TTC549 (cell line): ENCODE results near the gene ELMO3.

Source experiments
- FAIRE-seq: peaks from 2 replicates; lab custom pipeline; 2012; peaks lifted over from hg19 to GRCh38; lab: Jason Lieb, UNC

The ELMO3 gene

GRCh38 chr16:67182288-67182687 lies 16.6 kb upstream of the ELMO3 start:
- FAIRE-seq = no peak

DNA sequence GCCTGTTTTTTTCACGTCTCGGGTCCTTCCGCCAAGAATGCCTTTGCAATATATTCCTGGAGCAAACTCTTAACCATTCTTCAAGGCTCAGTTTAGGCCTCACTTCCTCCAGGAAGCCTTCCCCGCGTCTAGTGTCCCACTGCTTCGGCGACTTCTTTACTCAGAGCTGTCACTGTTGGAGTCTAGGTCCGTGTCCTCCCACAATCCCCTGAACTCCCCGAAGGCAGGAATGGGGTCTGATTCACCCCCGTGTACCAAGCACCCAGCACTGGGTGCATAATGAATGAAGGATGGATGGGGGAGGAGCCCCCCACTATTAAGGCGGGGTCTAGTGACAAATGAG lies 15.7 kb upstream of the ELMO3 start:
- FAIRE-seq = no peak

DNA sequence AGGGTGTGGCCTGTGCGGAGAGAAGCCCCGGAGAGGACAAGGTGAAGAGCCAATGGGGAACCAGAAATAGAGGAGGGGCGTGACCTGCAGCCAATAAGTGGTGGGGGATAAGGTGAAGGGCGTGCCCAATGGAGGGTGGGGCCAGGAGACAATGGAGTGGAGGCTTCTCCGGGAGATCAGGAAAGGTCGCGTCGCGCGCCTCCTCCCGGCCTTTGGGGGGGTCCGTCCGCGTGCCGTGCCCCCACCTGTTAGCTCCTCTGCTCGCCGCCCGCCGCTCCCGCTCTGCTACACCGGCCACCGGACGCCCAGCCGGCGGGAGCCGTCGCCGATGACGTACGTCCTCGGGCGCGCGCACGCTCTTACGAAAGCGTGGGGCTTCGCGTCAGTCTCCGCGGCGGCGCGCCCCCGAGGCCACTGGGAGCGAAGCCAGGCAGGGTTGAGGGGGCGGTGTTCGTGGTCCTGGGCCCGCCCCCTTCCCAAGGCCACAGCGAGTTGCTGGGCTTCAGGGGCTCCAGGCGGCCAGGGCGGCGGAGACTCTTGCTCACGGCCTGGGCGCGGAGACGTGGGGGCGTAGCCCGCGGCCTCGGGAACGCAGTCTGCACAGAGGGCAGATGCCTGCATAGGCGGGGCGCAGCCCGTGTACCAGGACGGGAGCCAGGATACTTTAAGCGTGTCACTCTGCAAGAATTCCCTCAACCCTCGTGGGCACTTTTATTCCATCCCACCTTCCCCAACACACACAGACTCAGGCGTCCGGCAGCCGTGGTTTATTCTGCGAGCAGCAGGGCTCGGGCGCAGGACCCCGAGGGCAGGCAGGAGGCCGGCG lies 15.1 kb upstream of the ELMO3 start, which contains the start of gene MATCAP1:
MATCAP1 (minus strand) TSS at position 337 of the 826 bp plus-strand sequence. CDS start 3,353 bp downstream, outside the sequence.
- peak; percentile 83 for FAIRE-seq

- FAIRE-seq = no peak
These were observed 14.4 kb upstream of the ELMO3 start for GRCh38 chr16:67184453-67184994.

DNA sequence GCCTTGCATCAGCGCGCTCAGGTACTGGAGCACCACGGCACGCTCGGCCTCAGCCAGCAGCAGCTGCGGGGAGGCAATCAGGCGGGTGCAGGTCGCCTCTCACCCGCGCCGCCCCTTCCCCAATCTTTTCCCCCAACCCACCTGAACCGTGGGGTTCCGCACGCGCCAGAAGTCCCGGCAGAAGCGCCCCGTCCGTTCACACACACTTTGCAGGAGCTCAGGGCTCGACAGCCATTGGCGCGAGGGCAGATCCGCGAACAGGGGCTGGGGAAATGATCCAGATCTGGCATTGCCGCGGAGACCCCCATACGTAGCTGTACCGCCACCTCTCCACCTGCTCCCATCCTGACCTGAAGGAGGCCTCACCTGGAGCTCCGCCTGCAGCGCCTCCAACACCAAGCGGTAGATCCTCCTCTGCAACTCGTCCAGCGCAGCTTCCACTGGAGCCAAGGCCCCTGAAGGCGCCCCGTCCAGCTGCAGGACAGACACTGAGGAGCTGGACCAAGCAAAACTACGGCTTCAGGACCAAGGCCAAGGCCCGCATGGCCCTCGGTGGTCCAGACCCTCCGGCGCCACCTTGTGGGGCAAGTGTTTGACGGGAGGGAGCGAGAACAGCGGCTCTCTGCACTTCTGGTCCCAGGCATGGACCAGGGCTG lies 13.8 kb upstream of the ELMO3 start:
- FAIRE-seq = peak; percentile 61

GRCh38 chr16:67185651-67186134 lies 13.2 kb upstream of the ELMO3 start:
- no peak for FAIRE-seq

DNA sequence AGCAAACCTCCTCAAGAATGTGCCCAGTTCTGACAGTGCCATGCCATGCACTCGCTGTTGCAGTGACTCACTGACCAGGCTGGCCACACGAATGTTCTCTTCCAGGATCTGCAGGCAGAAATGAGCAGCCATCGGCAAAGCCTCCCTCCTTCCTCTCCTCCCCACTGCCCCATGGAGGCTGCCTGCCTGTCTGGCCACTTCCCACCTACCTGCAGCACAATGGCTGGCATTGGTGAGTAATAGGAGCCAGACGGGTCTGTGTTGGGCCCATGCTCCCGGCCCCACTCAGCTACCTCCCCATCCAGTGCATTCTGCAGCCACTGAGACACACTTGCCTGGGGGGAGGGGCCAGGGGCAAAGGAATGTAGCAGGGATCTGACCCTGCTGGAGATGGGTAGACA lies 12.4 kb upstream of the ELMO3 start:
- no peak for FAIRE-seq

DNA sequence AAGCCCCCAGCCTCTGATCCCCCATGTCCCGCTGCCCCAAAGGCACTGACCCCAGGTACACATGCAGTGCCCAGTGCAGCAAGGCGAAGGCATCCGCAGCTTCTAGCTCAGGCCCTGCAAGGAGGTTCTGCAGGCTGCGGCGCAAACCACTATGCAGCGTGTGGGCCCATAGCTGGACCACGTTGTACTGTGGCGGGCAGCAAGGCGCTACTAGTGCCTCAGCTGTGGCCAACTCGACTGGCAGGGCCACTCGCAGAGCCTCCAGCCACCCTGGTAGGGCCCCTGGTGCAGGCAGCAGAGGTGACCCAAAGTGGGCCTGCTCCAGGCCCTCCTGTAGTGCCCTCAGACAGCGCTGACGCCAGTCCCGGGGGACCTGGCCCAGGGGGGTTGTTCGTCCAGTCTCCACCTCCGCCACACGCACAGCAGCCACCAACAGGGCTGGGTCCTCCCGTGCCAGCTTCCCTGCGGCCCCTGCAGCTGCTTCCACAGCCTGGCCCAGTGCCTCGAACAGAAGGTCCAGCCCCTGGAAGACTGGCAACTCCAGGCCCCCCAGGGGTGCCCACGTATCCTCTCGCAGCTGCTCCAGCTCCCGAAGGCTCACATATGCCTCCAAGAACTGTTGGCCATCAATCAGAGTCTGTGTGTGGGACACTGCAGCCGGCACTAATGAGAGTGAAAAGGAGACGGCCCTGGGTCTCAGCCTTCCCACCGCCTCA lies 11.6 kb upstream of the ELMO3 start:
- no peak for FAIRE-seq

DNA sequence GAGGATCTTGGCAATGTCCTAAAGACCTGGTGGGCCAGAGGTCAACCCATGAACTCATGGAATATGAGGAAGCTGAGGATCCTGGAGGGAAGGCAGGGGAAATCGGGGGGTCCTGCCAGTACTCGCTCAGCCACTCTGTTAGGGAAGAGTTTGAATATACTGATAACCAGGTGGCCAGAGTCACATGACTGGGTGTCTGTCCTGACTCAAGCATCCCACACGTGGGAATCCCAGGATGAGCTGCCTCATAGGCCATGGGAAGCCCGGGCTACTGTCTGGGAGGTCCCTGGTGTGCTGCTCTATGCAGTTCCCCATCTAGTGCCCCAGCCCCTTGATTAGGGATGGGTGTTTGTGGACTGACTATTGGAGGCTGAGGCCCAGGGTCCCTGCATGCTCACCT lies 10.6 kb upstream of the ELMO3 start:
- no peak for FAIRE-seq

GRCh38 chr16:67188798-67189197 lies 10.1 kb upstream of the ELMO3 start:
- no peak for FAIRE-seq

GRCh38 chr16:67190041-67190440 lies 8.9 kb upstream of the ELMO3 start, which contains the start of gene EXOC3L1:
Gene EXOC3L1, minus strand, starts transcription at chr16:67190136. Its CDS starts 460 bp downstream, at chr16:67189676.
- no peak for FAIRE-seq

- FAIRE-seq = no peak
These were observed 8.2 kb upstream of the ELMO3 start for GRCh38 chr16:67190448-67191399.

DNA sequence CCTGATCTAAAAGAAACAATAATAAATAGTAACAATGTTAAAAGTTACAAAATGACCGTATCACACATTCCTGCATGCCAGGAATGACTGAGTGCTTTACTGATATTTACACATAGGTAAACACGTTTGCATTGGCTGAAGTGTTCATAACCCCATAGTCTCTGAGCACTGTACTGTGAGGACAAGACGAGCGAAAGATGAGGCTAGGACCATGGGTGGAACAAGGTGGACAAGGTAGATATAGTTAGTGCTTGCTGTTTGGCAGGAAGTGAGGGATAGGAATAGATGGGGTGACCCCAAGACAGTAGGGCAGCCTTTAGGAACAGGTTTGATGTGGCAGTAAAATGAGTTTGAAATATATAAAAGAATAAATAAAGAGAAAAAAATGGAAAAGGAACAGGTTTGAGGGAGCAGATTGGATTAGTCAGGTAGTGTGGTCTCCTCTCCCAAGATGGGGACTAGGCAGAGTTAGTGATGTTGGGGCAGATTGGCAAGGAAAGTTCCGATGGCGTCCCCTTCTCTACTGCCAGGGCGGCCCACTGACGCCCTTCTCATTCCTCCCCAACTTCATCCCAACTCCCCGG lies 7.4 kb upstream of the ELMO3 start:
- FAIRE-seq = no peak

GRCh38 chr16:67191995-67192681 lies 6.8 kb upstream of the ELMO3 start, which contains the start of gene E2F4:
Gene E2F4, plus strand, starts transcription at chr16:67192155. Its CDS starts 73 bp downstream, at chr16:67192228.
- FAIRE-seq = no peak

- FAIRE-seq = no peak
These were observed 6.1 kb upstream of the ELMO3 start for GRCh38 chr16:67192781-67193361.

GRCh38 chr16:67193536-67193935 lies 5.4 kb upstream of the ELMO3 start:
- no peak for FAIRE-seq

GRCh38 chr16:67194260-67194659 lies 4.7 kb upstream of the ELMO3 start:
- FAIRE-seq = no peak

- no peak for FAIRE-seq
These were observed 3.3 kb upstream of the ELMO3 start for GRCh38 chr16:67195676-67196075.

DNA sequence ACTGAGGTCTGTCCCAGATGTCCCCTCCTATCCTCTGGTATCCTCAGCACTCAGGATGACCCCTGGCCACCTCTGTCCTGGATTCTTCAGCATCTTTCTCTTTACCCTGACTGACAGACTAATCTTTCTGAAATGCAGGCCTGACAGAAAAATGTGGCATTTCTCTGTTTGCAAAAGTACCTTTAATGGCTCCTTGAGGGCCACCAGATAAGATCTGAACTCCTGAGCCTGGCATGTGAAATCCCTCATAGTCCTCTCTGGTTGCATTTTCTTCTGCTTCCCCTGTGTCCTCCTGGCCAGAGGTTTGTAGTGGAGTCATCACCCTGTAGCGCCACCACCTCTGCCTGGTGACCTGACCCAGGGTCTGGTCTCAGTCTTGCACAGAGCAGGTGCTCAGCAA lies 2.0 kb upstream of the ELMO3 start:
- FAIRE-seq = no peak

DNA sequence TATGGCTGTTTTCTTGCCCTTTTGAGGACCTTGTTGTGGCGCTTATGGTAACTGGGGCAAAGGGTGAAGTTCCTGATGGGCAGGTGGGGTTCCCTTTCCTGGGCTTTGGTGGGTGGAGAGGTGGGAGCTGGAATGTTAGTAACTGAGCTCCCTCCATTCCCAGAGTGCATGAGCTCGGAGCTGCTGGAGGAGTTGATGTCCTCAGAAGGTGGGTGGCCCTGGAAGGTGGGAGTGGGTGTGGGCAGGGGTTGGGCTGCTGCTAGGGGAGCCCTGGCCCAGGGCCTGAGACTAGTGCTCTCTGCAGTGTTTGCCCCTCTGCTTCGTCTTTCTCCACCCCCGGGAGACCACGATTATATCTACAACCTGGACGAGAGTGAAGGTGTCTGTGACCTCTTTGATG lies 1.2 kb upstream of the ELMO3 start:
- FAIRE-seq = no peak
